Astrocyte of the hippocampus (primary cell): Measurements from ENCODE around the gene VCPKMT.
"Not testable (repeated sequence)": the region's sequence is repeated elsewhere in the genome, so short reads cannot be mapped to it uniquely, and the experiment has no call there.

Experiments used
- DNase-seq: peaks from one replicate; pipeline ENCODE4 v3.0.0; 2011; ENCODE audit warnings: low read depth, low spot score

The VCPKMT gene

GRCh38 chr14:50092006-50092555 is 24.3 kb downstream of the VCPKMT start:
- no peak for DNase-seq

DNA sequence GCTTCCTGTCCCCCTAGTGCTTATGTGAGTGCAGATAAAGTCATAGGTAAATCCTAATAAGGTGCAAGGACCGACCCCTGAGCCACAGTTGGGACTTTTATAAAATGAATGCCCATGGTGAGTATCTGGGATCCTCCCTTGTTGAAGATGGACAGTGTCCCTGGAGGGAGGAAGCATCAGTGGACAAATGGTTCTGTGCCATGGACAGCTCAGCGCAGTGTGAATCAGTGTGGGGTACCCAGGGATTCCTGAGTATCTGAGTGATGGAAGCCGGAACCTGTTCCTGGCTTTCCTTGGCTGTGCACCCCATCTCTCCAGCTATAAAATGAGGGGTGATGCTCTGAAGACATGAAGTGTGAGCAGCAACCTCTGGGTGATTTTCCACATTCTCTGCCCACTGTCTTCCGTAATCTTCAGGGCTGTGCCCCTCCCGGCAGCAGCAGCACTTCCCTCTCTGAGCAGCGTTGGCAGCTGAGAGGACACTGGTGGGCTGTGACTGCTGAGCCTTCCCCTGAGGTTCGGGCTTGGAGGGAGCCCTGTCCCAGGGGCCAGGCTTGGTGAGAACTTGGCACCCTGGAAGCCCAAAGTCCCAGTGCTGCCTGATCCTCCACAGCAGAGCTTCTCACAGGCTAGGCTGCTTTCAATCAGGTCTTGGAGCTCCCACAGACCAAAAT is 25.0 kb downstream of the VCPKMT start:
- DNase-seq = no peak

- no peak for DNase-seq
Measured at GRCh38 chr14:50089208-50089607, 27.2 kb downstream of the VCPKMT start.

DNA sequence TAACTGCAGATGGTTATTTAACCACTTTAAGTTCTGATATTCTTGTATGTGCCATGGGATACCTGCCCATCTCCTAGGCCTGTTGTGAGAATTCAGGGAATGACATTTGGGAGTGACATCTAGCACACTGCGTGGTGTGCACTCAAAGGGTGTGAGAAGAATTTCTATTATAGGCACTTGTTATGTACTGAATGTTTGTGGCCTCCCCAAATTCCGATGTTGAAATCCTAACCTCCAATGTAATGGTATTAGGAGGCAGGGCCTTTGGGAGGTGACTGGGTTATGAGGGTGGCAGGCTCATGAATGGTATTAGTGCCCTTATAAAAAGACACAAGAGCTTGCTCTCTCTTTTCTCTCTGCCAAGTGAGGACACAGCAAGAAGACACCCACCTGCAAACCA is 27.6 kb downstream of the VCPKMT start:
- no peak for DNase-seq

DNA sequence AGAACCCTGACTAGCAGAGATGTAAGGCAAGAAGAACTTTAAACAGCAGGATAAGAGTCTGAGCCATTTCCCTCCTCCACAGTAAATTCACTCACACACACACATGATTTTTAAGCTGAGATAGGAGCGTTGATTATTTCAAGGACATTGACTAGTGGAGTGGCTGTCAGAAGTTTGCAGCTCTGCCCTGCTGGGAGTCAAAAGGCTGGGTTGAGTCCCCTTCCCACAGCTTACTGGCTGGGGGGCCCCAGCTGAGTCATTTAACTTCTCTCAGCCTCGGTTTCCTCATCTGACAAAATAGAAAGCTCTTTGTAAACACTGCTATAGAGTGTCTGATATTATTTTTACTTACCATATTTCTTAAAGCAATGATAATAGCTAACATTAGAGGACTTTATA is 28.3 kb downstream of the VCPKMT start:
- no peak for DNase-seq

- DNase-seq = no peak
Measured at GRCh38 chr14:50087341-50088116, 28.8 kb downstream of the VCPKMT start.

DNA sequence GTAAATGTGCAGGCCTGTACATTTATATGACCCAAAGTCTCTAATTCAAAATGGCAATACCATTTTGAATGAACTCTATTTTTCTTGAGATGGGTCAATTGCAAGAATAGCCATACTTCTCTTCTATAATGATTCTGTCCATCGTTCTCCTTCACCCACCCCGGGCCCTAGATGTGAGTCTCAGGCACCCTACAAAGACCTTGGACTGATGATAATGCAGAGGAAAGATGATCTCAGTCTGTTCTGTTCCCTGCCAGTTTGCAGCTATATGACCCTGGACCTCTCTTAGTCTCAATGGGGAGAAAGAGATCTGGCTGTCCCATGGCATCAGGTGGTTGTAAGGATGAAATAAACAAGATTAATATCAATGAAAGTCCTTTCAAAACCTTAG is 30.1 kb downstream of the VCPKMT start:
- DNase-seq = no peak

DNA sequence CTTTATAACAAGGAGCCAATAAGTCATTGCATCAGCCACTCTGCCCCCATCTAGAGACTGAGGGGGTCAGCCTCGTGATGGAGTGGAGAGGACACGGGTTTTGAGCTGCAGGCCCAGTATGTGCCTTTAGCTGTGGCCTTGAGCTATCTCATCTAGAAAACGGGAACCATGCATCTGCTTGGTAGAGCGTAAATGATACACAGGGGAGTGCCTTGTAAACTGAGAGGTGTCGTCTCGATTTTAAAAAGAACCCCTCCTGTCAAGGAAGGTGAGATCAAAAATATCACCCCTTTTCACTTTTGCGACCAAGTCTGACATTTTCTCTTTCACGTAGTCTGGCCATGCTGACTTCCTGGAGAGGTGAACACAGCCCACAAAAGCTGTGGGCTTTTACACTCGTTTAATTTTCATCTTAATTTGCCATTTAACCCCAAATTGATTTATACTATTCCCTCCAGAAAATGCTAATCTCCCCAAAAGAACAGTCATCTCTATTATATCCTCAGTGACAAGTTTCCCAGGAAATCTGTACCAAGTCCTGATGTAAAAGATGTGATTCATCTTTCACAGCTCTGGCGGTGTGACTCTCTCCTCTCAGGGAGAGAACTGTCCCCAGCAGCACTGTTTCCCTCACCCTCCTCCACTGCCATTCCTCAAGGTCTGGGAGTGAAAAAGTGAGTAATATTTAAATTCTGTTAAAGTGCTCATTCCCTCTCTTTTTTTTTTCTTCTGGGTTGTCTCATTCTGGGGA is 30.6 kb downstream of the VCPKMT start:
- DNase-seq = peak; percentile 77

- DNase-seq = no peak
Measured at GRCh38 chr14:50084666-50085065, 31.7 kb downstream of the VCPKMT start.

GRCh38 chr14:50083467-50084337 is 32.7 kb downstream of the VCPKMT start:
- peak; percentile 22 for DNase-seq

GRCh38 chr14:50082784-50083466 is 33.4 kb downstream of the VCPKMT start:
- DNase-seq = peak; percentile 77

- DNase-seq = no peak
Measured at GRCh38 chr14:50082308-50082742, 34.0 kb downstream of the VCPKMT start.

DNA sequence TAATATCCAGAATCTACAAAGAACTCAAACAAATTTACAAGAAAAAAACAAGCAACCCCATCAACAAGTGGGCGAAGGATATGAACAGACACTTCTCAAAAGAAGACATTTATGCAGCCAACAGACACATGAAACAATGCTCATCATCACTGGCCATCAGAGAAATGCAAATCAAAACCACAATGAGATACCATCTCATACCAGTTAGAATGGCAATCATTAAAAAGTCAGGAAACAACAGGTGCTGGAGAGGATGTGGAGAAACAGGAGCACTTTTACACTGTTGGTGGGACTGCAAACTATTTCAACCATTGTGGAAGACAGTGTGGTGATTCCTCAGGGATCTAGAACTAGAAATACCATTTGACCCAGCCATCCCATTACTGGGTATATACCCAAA is 37.3 kb downstream of the VCPKMT start:
- DNase-seq = not testable (repeated sequence)

DNA sequence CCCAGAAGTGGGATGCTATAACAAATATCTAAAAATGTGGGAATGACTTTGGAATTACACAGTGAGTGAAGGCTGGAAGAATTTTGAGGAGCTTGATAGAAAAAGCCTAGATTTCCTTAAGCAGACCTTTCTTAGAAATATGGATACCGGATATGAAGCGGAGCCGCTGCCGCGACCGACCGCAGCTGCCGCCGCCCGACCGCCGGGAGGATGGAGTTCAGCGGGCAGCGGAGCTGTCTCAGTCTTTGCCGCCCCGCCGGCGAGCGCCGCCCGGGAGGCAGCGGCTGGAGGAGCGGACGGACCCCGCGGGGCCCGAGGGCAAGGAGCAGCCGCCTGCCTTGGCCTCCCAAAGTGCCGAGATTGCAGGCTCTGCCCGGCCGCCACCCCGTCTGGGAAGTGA is 42.7 kb downstream of the VCPKMT start:
- not testable (repeated sequence) for DNase-seq

- DNase-seq = no peak
Measured at GRCh38 chr14:50072395-50072794, 44.0 kb downstream of the VCPKMT start.

GRCh38 chr14:50070840-50071548 is 45.4 kb downstream of the VCPKMT start:
- DNase-seq = no peak

DNA sequence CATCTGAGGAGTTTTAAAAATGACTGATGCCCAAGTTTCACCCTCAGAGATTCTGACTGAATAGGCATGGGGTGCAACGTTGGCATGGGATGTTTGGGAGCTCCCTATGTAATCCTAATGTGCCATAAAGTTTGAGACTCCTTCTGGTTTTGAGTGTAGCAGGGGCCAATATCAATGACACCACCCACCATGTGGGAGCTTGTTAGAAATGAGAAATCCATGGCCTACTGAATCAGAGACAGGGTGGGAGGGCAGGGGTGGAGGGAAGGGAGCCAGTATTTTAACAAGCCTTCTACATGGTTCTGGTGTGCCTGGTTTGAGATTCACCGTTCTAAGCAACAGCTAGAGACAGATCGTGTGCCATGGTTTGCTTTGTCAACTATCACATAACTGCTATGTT is 46.1 kb downstream of the VCPKMT start:
- DNase-seq = no peak

- DNase-seq = no peak
Measured at GRCh38 chr14:50069325-50069724, 47.0 kb downstream of the VCPKMT start.

DNA sequence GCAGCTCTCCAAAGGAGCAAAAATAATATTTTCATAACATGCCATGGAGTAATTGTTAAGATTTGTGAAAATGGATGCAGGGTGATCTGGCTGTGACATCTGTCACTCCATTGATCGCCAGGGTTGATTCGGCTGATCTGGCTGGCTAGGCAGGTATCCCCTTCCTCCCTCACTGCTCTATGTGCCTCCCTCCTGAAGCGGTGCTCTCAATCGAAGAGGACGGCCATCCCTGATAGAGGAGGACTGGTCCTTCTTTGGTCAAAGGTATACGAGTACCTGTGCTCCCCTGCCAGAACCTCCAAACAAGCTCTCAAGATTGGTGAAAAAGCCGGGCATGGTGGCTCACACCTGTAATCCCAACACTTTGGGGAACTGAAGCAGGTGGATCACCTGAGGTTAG is 47.9 kb downstream of the VCPKMT start:
- no peak for DNase-seq
